Medulla oblongata (tissue), 1 donor: Measurements from ENCODE around the gene FHOD3.

Experiments used
- DNase-seq: peaks from one replicate; pipeline ENCODE4 v3.0.0-alpha.2; 2015; ENCODE audit errors: extremely low spot score

The FHOD3 gene

DNA sequence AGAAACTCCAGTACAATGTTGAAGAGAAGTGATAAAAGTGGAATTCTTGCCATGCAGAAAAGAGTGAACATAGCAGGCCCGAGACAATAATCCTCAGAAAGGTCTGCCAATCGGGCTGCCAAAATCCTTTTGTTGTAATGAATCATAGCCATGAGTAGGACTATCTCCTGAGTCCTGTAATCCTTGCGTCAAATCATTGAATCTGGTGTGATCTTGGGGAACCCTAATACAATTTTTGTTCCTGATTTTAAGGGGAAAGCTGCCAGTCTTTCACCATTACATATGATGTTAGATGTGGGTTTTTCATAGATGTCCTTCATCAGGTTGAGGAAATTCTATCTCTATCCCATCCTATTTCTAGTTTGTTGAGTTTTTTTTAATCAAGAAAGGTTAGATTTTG is 529.0 kb downstream of the FHOD3 start:
- no peak for DNase-seq

GRCh38 chr18:36828157-36828629 is 530.7 kb downstream of the FHOD3 start:
- peak; percentile 42 for DNase-seq

DNA sequence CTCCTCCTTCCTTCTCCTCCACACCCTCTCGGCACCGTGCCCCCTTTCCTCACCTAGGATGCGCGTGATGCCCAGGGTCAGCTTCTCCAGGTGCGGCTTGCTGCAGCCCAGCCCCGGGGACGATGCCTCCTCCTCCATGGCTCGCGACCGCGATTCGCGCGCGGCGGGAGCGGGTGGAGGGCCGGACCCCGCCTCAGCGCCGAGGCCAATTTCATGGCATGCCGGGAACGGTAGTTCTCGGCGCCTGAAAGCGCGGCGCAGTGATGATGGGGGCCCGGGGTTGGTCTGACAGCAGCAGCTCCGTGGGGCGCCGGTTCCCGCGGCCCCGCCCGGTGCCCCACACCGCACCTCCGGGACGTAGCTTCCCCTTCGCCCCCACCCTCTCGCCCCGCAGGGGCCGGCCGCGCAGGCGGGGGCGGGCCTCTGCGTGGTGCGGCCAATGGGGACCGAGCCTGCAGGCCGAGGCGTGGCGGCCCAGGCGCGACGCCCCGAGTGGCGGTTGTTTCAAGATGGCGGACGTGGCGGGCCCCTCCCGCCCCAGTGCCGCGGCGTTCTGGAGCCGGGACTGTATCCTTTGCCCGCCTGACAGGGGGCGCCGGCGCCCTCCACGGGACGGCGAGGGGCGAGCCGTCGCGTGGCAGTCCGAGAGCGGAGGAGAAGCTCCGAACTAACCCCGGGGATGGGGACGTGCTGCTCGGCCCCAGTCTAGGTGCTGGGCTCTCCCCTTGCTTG is 531.3 kb downstream of the FHOD3 start, which contains the start of the genes KIAA1328 and TPGS2:
KIAA1328 (plus strand) TSS at position 498 of the 732 bp plus-strand sequence; CDS start at position 510, 12 bp downstream.
TPGS2 (minus strand) TSS at position 373 of the 732 bp plus-strand sequence; CDS start at position 138, 235 bp downstream.
- peak; percentile 90 for DNase-seq
